ENCODE results near the gene SMARCA1. TPM values are rescaled to one million over a fixed set of nuclear protein-coding genes. Genes with fewer than 3 reads are reported as not detected.
A peak's percentile ranks its signal among the peaks of the same experiment; 100 is the strongest.

Gene SMARCA1
- polyA plus RNA-seq, 1 experiment, result 76.9 TPM

DNA sequence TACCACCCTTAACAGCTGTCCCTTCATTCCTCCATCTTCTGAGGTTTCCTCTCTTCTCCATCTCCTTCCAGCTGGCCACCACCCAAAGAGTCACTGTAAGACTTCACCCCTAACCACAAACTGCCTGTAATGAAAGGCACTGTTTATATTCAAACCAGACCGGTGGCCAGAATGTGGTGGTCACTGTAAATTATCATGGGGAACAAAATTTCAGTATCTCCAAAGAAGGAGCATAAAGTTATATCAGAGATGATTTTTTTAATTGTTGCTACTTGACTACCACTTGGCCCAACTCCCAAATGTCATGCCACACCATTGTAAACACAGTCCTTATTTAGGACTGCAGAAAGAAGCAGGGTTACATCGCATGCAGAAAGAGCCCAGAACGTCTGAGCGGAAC lies 44.8 kb downstream of the SMARCA1 start:
- no peaks in the 10 kb centered on the region for H3K9me3 ChIP-seq (ENCODE audit: control insufficient read depth, insufficient read depth, low read length)
- no peaks in the 10 kb centered on the region for H3K27me3 ChIP-seq (ENCODE audit: control insufficient read depth, insufficient read depth, low read length)
- H3K4me3 ChIP-seq (ENCODE audit: low read depth, low read length), result no peak overlapping the region
- ChIA-PET POLR2A (no interaction called here), CTCF (no interaction called here)
- TF ChIP-seq, protein P1, sequence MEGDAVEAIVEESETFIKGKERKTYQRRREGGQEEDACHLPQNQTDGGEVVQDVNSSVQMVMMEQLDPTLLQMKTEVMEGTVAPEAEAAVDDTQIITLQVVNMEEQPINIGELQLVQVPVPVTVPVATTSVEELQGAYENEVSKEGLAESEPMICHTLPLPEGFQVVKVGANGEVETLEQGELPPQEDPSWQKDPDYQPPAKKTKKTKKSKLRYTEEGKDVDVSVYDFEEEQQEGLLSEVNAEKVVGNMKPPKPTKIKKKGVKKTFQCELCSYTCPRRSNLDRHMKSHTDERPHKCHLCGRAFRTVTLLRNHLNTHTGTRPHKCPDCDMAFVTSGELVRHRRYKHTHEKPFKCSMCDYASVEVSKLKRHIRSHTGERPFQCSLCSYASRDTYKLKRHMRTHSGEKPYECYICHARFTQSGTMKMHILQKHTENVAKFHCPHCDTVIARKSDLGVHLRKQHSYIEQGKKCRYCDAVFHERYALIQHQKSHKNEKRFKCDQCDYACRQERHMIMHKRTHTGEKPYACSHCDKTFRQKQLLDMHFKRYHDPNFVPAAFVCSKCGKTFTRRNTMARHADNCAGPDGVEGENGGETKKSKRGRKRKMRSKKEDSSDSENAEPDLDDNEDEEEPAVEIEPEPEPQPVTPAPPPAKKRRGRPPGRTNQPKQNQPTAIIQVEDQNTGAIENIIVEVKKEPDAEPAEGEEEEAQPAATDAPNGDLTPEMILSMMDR (IDR thresholded peaks at IDR 0.05; ENCODE audit: low read depth, low read length), result no peak
- DNase-seq (ENCODE audit: low read depth, low spot score), result no peak
- no peak overlapping the region for H3K27ac ChIP-seq (ENCODE audit: low read depth, low read length)

DNA sequence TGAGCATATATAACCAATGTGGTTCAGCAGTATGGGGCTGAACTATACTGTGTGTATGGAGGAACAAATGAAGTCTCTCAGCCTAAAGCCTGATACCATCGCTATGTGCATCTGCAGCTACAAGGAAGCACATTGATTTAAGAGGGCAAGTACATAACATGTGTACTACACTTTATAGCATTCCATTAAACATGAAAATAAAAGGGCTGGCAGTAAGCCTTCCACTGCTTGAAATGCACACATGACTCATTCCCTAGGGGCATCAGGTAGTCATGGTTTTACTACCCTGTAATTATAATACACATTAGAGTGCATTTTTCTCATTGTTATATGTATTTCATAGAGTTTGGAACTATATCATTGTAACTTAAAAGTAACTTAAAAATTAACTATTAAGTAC lies 51.2 kb downstream of the SMARCA1 start:
- H3K27me3 ChIP-seq (ENCODE audit: control insufficient read depth, insufficient read depth, low read length), result no peaks in the 10 kb centered on the region
- ChIA-PET POLR2A (no interaction called here), CTCF (no interaction called here)
- TF ChIP-seq, protein P1 (IDR thresholded peaks at IDR 0.05; ENCODE audit: low read depth, low read length), result no peak
- H3K4me3 ChIP-seq (ENCODE audit: low read depth, low read length), result no peak overlapping the region
- no peak for DNase-seq (ENCODE audit: low read depth, low spot score)
- no peak overlapping the region for H3K27ac ChIP-seq (ENCODE audit: low read depth, low read length)
- H3K9me3 ChIP-seq (ENCODE audit: control insufficient read depth, insufficient read depth, low read length), result no peaks in the 10 kb centered on the region

DNA sequence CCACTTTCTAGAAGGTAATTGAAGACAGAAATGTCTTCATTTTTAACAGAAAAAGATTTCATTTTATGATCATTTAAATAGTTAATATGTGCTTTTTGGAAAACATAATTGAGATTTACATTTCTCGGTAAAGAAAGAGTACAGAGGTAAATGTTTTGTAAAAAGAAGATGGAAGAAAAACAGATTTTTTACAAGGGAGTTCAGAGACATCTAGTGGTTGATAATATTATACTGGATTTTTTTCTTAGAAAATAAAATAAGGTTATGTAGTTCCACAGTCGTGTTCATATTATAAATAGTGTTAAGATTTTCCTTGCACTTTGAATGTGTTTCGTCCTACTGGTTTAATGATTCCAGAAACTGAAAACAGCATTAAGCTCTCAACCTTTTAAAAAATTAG lies 60.6 kb downstream of the SMARCA1 start:
- ChIA-PET POLR2A (no interaction called here), CTCF (no interaction called here)
- no peaks in the 10 kb centered on the region for H3K9me3 ChIP-seq (ENCODE audit: control insufficient read depth, insufficient read depth, low read length)
- no peak overlapping the region for H3K27ac ChIP-seq (ENCODE audit: low read depth, low read length)
- DNase-seq (ENCODE audit: low read depth, low spot score), result no peak
- H3K4me3 ChIP-seq (ENCODE audit: low read depth, low read length), result no peak overlapping the region
- H3K27me3 ChIP-seq (ENCODE audit: control insufficient read depth, insufficient read depth, low read length), result no peaks in the 10 kb centered on the region
- TF ChIP-seq, protein P1 (IDR thresholded peaks at IDR 0.05; ENCODE audit: low read depth, low read length), result peak; percentile 27

DNA sequence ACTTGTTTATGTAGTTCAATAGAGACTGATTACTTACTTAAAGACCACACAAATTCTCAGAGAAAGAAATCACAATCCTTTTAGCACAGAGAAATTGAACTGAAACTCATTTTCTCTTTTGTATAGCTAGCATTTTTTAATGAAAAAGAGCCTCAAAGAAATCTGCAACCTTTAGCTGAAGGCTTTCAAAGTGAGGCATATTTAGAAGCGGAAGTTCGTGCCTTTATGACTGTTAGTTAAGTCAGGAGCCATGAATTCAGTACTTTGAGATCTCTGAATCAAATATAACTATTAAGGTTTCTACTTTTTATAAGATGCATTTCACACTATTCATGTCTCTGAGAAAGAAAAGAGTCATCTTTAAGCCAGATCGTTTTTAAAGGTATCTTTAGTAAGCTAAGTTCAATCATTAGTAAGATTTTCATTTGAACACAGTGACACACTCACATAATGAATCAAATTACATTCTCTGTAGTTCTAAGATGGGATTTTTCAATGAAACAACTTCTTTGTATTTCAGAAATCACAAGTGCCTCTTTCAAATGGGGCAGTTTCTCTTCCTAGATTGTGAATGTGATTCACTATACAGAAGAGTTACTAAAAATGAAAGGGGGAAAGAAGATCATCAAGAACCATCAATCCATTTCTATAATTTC lies 61.4 kb downstream of the SMARCA1 start:
- no peak for DNase-seq (ENCODE audit: low read depth, low spot score)
- TF ChIP-seq, protein P1 (IDR thresholded peaks at IDR 0.05; ENCODE audit: low read depth, low read length), result no peak
- H3K27me3 ChIP-seq (ENCODE audit: control insufficient read depth, insufficient read depth, low read length), result no peaks in the 10 kb centered on the region
- no peaks in the 10 kb centered on the region for H3K9me3 ChIP-seq (ENCODE audit: control insufficient read depth, insufficient read depth, low read length)
- POLR2A ChIA-PET, result no interaction called here
- H3K27ac ChIP-seq (ENCODE audit: low read depth, low read length), result no peak overlapping the region
- CTCF ChIA-PET, result interaction anchor here (1.3 kb wide), 2 partner anchors 98 to 143 kb away, joined by 3 to 4 read pairs; no protein-coding TSS in a partner anchor
- no peak overlapping the region for H3K4me3 ChIP-seq (ENCODE audit: low read depth, low read length)

DNA sequence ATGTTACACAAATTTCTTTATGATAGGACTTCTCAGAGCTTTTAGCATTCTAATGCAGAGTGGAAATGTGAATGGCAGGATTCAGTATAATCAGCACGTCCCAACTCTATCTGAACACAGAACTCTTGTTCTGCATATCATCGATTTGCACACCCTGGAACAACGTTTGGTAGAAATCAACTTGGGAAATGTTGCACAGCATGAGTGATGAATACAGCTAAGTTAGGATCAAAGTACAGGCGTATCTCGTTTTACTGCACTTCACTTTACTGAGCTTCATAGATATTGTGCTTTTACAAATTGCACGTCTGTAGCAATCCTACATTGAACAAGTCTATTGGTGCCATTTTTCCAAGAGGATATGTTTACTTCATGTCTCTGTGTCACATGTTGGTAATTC lies 70.8 kb downstream of the SMARCA1 start:
- no peak overlapping the region for H3K4me3 ChIP-seq (ENCODE audit: low read depth, low read length)
- DNase-seq (ENCODE audit: low read depth, low spot score), result no peak
- H3K27me3 ChIP-seq (ENCODE audit: control insufficient read depth, insufficient read depth, low read length), result no peaks in the 10 kb centered on the region
- no peaks in the 10 kb centered on the region for H3K9me3 ChIP-seq (ENCODE audit: control insufficient read depth, insufficient read depth, low read length)
- TF ChIP-seq, protein P1 (IDR thresholded peaks at IDR 0.05; ENCODE audit: low read depth, low read length), result no peak
- H3K27ac ChIP-seq (ENCODE audit: low read depth, low read length), result no peak overlapping the region
- CTCF ChIA-PET, result no interaction called here
- POLR2A ChIA-PET, result no interaction called here
